ENCODE data around the gene PPL.

DNA sequence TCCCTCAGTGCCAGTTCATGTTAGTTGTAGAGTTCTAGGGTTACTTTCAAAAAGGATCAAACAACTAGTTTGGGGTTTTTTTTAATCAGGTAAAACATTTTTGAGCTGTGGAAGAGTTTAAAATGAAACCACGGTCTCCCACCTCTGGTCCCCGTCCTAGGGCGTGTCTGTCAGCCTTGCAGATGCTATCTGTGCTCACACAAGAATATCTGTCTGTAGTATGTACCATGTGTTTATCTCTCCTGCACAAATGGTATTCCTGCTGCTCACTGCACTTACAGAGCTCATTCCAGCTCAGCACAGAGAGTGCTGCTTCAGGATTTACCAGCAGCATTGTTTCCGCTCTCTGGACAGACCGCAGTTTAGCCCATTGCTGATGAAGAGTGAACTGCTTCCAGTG is 50.8 kb downstream of the PPL start:
- TF ChIP-seq, protein P1, sequence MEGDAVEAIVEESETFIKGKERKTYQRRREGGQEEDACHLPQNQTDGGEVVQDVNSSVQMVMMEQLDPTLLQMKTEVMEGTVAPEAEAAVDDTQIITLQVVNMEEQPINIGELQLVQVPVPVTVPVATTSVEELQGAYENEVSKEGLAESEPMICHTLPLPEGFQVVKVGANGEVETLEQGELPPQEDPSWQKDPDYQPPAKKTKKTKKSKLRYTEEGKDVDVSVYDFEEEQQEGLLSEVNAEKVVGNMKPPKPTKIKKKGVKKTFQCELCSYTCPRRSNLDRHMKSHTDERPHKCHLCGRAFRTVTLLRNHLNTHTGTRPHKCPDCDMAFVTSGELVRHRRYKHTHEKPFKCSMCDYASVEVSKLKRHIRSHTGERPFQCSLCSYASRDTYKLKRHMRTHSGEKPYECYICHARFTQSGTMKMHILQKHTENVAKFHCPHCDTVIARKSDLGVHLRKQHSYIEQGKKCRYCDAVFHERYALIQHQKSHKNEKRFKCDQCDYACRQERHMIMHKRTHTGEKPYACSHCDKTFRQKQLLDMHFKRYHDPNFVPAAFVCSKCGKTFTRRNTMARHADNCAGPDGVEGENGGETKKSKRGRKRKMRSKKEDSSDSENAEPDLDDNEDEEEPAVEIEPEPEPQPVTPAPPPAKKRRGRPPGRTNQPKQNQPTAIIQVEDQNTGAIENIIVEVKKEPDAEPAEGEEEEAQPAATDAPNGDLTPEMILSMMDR (IDR thresholded peaks at IDR 0.05), result no peak
- no peak for TF ChIP-seq POLR2A (IDR thresholded peaks at IDR 0.05)
